Neural crest cell (in vitro differentiated cells): ENCODE measurements around the gene DNM3. TPM values are rescaled to one million over a fixed set of nuclear protein-coding genes. Genes with fewer than 3 reads are reported as not detected.
"Not testable (repeated sequence)": the region's sequence is repeated elsewhere in the genome, so short reads cannot be mapped to it uniquely, and the experiment has no call there.

Experiments used
- DNase-seq: peaks from one replicate; pipeline ENCODE4 v3.0.0; 2021; ENCODE audit warnings: low read depth, mixed read lengths, low spot score
- H3K27ac Mint-ChIP-seq: one replicate; pipeline ENCODE4 v1.8.0; 2021; ENCODE audit warnings: mild to moderate bottlenecking, mixed read lengths; ENCODE audit not compliant: unreplicated experiment
- H3K27me3 Mint-ChIP-seq: 2 replicates; pipeline ENCODE4 v1.8.0; 2021; ENCODE audit warnings: low read depth, mild to moderate bottlenecking, mixed read lengths
- H3K36me3 Mint-ChIP-seq: 2 replicates; pipeline ENCODE4 v1.8.0; 2021; ENCODE audit warnings: low read depth, mild to moderate bottlenecking, mixed read lengths
- H3K4me1 Mint-ChIP-seq: 2 replicates; pipeline ENCODE4 v1.8.0; 2021; ENCODE audit warnings: mixed read lengths
- H3K4me3 Mint-ChIP-seq: one replicate; pipeline ENCODE4 v1.8.0; 2021; ENCODE audit warnings: mild to moderate bottlenecking, mixed read lengths
- H3K9me3 Mint-ChIP-seq: 2 replicates; pipeline ENCODE4 v1.8.0; 2021; ENCODE audit warnings: mixed read lengths
- CTCF ChIP-seq: fragments of 200-600 bp; sonication (generic); conservative IDR thresholded peaks from 2 replicates; pipeline ENCODE4 v1.5.0; 2021; ENCODE audit warnings: antibody characterized with exemption, mild to moderate bottlenecking
- total RNA-seq: library from RNA; stranded (reverse); gene quantifications from 2 replicates; pipeline ENCODE4 v1.2.1, GENCODE V29; 2021

The DNM3 gene
- total RNA-seq, 1 donor from 2014 or later: 3.5 TPM

GRCh38 chr1:172005856-172006255 lies 164.6 kb downstream of the DNM3 start:
- no peak overlapping the region for H3K4me3 Mint-ChIP-seq
- no peak for TF ChIP-seq CTCF
- no peaks in the 10 kb centered on the region for H3K27me3 Mint-ChIP-seq
- no peaks in the 10 kb centered on the region for H3K4me1 Mint-ChIP-seq
- DNase-seq: no peak
- no peak overlapping the region for H3K27ac Mint-ChIP-seq
- H3K36me3 Mint-ChIP-seq: no peaks in the 10 kb centered on the region
- peaks cover 4% of the 10 kb centered on the region for H3K9me3 Mint-ChIP-seq

GRCh38 chr1:172006660-172007059 lies 165.4 kb downstream of the DNM3 start:
- peaks cover 3% of the 10 kb centered on the region for H3K36me3 Mint-ChIP-seq
- H3K4me1 Mint-ChIP-seq: no peaks in the 10 kb centered on the region
- no peak overlapping the region for H3K4me3 Mint-ChIP-seq
- no peak for DNase-seq
- peaks cover 6% of the 10 kb centered on the region for H3K9me3 Mint-ChIP-seq
- H3K27ac Mint-ChIP-seq: no peak overlapping the region
- no peaks in the 10 kb centered on the region for H3K27me3 Mint-ChIP-seq
- no peak for TF ChIP-seq CTCF

- Mint-ChIP-seq H3K9me3 (peaks cover 10% of the 10 kb centered on the region), H3K4me3 (no peak overlapping the region), H3K27me3 (no peaks in the 10 kb centered on the region), H3K27ac (no peak overlapping the region), H3K4me1 (no peaks in the 10 kb centered on the region), H3K36me3 (peaks cover 3% of the 10 kb centered on the region)
- TF ChIP-seq CTCF: no peak
- DNase-seq: no peak
Observed at GRCh38 chr1:172018727-172019311, 177.5 kb downstream of the DNM3 start.

GRCh38 chr1:172019976-172020375 lies 178.7 kb downstream of the DNM3 start:
- Mint-ChIP-seq H3K36me3 (peaks cover 2% of the 10 kb centered on the region), H3K27ac (no peak overlapping the region), H3K27me3 (no peaks in the 10 kb centered on the region), H3K4me1 (no peaks in the 10 kb centered on the region), H3K4me3 (no peak overlapping the region), H3K9me3 (peaks cover 5% of the 10 kb centered on the region)
- no peak for TF ChIP-seq CTCF
- DNase-seq: no peak

- H3K4me1 Mint-ChIP-seq: peaks cover 4% of the 10 kb centered on the region
- DNase-seq: no peak
Observed at GRCh38 chr1:172024516-172024915, 183.2 kb downstream of the DNM3 start.

GRCh38 chr1:172024944-172025738 lies 183.8 kb downstream of the DNM3 start:
- not testable (repeated sequence) for H3K27me3 Mint-ChIP-seq, H3K36me3 Mint-ChIP-seq, H3K27ac Mint-ChIP-seq, H3K4me3 Mint-ChIP-seq, DNase-seq, H3K4me1 Mint-ChIP-seq, H3K9me3 Mint-ChIP-seq

More at GRCh38 chr1:172024516-172024915, 183.2 kb downstream of the DNM3 start:
- Mint-ChIP-seq H3K27me3 (peaks cover 2% of the 10 kb centered on the region), H3K4me3 (no peak overlapping the region), H3K36me3 (peaks cover 8% of the 10 kb centered on the region), H3K27ac (no peak overlapping the region), H3K9me3 (peaks cover 6% of the 10 kb centered on the region)
- TF ChIP-seq CTCF: no peak
